SK-N-SH treated with all-trans-retinoic acid at 6 μM for 48 hours (cell line): ENCODE results near the gene OR52A1.

Experiments
- CREB5 ChIP-seq: fragments of 250-450 bp; sonication (Bioruptor Pico); IDR thresholded peaks from 2 replicates; pipeline ENCODE4 v1.5.1; 2020; ENCODE audit warnings: low read depth, mild to moderate bottlenecking, moderate library complexity
- PATZ1 ChIP-seq: fragments of 250-450 bp; sonication (Bioruptor Pico); IDR thresholded peaks from 2 replicates; pipeline ENCODE4 v1.8.0; 2020; ENCODE audit warnings: mild to moderate bottlenecking, moderate library complexity, borderline replicate concordance
- PPARA ChIP-seq: fragments of 250-450 bp; sonication (Bioruptor Pico); IDR thresholded peaks from 2 replicates; pipeline ENCODE4 v1.5.0; 2020; ENCODE audit warnings: mild to moderate bottlenecking, borderline replicate concordance
- SNAI2 ChIP-seq: fragments of 250-450 bp; sonication (Bioruptor Pico); IDR thresholded peaks from 2 replicates; pipeline ENCODE4 v1.5.0; 2020; ENCODE audit warnings: mild to moderate bottlenecking, moderate library complexity
- TSHZ2 ChIP-seq: fragments of 250-450 bp; sonication (Bioruptor Pico); IDR thresholded peaks from 2 replicates; pipeline ENCODE4 v1.5.0; 2020; ENCODE audit warnings: mild to moderate bottlenecking, moderate library complexity
- ZC3H10 ChIP-seq: fragments of 250-450 bp; sonication (Bioruptor Pico); IDR thresholded peaks from 2 replicates; pipeline ENCODE4 v1.5.1; 2021; ENCODE audit warnings: mild to moderate bottlenecking, moderate library complexity
- ZFP3 ChIP-seq: fragments of 250-450 bp; sonication (Bioruptor Pico); IDR thresholded peaks from 2 replicates; pipeline ENCODE4 v1.5.0; 2020; ENCODE audit warnings: mild to moderate bottlenecking, moderate library complexity

- TF ChIP-seq PATZ1 (CRISPR knock-in tag): no peak
- no peak for TF ChIP-seq SNAI2 (CRISPR knock-in tag)
- no peak for TF ChIP-seq PPARA (CRISPR knock-in tag)
- TF ChIP-seq TSHZ2 (CRISPR knock-in tag): no peak
- no peak for TF ChIP-seq ZFP3 (CRISPR knock-in tag)
- TF ChIP-seq CREB5 (CRISPR knock-in tag): no peak
- no peak for TF ChIP-seq ZC3H10 (CRISPR knock-in tag)
These were observed 39.2 kb downstream of the OR52A1 start for GRCh38 chr11:5115339-5115738.
